ENCODE measurements around the gene PUSL1.

The PUSL1 gene

DNA sequence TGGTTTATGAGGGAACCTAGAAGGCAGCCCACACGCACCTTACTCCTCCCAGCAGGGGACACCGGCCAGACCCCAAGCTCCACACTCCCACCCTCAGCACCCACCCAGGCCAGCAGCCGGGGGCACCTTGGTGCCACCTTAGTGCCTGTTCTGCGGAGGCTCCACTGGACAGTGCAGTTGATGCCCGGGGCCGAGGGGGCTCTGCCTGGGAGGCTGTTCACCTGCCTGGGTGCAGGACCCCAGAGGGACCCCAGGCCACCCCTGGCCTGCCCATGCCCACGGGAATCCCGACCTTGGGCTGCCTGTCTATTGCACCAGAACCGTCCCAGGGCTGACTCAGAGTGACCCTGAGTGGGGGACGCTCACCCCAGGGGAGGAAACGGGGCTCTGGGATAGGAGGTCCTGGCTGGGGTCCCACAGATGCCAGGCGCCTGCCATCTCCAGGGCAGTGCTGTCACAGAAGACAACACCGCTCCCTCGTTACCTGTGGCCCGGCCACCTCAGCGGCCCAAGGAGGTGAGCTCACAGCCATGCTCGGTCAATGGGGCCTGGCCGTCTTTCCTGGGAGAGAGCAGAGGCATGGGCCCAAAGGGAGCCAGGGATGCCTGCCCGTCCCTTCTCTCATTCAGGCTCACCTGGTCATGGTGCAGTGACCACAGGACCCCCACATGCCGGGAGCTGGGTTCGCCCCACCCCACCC is 27.5 kb upstream of the PUSL1 start:
- DNase-seq, result no peak

DNA sequence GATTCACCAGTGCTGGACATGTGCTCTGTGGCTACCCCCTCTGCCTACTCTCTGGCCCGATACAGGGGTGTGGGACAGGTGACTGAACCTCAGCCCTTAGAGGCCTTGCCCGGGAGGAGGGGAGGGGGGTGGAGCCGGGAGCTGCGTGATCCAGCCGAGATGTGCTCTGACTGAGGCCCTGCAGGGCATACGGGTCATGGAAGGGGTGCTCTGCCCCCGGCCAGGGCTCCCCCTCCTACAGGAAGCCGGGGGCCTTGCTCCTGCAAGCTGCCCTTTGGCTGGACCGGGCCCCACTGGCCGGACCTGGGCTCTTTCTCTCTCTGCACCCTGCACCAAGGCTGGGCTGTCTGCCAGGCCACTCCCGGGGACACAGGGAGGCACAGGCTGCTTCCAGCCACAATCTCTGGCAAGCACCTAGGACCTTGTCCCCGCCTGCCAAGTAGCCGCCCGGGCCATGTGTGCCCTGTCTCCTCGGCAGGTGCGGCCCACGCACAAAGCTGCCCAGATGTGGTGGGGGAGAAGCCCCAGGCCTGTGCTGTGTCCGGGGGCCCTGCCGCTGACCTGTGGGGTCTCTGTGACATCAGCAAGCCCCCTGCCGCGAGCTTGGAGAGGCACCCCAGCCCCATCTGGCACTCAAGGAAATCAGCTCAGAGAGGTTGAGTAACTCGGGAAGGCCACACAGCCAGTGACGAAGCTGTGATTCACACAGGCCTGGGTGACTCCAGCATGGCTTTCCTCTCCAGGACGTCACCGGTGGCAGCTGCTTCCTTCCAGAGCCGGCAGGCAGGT is 26.7 kb upstream of the PUSL1 start:
- peak; percentile 56 for DNase-seq

DNA sequence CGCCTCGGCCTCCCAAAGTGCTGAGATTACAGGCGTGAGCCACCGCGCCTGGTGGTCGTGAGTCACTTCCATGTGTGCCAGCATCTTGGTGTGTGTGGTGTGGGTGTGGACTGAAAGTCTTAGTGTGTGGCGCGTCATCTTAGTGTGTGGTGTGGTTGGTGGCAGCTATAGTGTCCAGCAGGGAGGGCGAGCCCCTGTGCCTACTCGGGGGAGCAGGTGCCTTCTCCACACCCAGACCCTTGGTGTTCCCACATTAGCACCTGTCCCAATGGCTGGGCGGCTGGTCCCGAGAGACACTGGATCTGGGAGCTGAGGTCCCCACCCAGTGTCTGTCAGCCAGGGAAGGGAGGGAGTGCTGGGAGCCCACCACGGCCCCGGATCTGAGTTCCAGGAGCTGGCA is 25.4 kb upstream of the PUSL1 start:
- no peak for DNase-seq

DNA sequence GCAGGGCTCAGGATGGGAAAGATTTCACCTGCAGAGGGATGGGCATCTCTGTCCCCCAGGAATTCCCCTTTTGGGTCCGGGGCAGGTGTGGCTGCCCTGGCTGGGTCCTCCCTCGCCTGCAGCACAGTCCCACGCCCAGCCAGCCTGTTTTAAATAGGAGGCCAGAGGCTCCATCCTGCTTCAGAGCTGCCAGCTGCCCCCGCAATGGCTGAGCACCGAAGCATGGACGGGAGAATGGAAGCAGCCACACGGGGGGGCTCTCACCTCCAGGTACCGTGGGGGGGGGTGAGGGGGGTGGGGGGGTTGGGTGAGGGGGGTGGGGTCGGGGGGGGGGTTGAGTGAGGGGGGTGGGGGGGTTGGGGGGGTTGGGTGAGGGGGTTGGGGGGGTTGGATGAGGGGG is 24.6 kb upstream of the PUSL1 start:
- DNase-seq, result no peak

DNA sequence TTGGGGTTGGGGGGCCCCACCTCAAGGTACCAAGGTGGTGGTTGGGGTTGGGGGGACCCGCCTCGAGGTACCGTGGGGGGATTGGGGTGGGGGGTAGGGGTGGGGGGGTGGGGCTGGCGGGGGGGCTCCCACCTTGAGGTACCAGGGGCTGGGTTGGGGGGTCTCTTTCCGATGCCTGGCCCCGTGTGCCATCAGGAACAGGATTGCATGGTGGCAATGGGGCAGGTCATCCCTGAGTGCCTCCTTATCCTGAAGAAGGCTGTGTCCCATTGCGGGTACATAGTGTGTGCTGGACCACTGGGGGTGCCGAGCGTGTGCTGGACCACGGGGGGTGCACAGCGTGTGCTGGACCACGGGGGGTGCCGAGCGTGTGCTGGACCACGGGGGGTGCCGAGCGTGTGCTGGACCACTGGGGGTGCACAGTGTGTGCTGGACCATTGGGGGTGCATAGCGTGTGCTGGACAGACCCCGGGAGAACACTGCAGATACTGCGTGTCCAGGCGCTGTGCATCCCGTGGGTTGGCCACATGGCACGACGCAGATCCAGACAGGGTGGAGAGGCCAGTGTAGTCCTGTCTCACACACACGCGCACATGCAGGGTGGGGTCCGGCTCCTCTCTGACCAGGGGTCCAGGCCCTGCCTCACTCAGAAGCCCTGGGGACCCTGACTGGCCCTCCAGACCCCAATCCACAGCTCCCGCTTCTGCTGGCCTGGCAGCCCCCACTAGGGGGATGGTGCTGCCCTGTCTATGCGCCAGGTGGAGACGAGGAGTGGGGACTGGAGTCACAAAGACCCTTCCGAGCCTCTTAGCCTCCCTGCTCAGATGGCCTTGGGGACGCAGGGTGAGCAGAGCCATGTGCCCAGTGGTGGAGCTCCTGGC is 23.9 kb upstream of the PUSL1 start:
- DNase-seq, result no peak

DNA sequence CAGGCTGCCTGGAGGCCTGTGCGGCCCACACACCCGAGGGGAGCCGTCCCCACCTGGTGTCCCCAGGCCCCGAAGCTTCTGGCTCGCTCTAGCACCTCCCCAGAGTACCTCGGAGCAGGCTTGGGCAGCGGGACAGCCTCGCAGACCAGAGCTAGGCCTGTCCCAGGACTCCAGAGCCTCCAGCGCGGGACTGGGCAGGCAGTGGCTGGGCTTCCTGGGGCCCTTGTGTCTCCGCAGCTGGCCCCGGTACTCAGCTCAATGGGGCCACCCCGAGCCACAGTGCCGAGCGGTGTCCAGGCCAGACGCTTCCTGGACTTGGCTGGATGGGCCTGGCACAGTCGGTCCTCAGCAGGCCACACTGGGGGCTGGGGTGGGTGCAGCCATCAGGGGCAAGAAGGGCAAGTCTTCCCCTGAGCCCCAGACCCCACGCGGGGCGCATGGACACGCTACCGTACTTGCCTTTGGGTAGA is 23.3 kb upstream of the PUSL1 start:
- no peak for DNase-seq

DNA sequence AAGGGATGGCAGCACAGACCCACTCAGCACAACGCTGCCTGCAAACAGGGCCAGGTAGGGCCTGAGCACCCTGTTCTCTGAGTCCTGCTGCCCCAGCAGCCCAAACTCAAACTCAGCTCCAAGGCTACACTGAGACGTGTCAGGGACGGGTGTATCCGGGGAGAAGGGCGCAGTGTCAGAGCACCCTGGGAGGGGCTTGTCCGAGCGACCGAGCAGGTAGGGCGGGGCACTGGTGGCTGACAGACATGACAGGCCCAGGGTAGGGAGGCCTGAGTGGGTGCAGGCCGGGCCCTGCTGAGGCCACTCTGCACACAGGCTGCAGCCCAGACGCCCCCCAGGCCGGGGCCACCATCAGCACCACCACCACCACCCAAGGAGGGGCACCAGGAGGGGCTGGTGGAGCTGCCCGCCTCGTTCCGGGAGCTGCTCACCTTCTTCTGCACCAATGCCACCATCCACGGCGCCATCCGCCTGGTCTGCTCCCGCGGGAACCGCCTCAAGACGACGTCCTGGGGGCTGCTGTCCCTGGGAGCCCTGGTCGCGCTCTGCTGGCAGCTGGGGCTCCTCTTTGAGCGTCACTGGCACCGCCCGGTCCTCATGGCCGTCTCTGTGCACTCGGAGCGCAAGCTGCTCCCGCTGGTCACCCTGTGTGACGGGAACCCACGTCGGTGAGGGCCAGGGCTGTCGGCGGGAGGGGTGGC is 22.6 kb upstream of the PUSL1 start:
- no peak for DNase-seq

DNA sequence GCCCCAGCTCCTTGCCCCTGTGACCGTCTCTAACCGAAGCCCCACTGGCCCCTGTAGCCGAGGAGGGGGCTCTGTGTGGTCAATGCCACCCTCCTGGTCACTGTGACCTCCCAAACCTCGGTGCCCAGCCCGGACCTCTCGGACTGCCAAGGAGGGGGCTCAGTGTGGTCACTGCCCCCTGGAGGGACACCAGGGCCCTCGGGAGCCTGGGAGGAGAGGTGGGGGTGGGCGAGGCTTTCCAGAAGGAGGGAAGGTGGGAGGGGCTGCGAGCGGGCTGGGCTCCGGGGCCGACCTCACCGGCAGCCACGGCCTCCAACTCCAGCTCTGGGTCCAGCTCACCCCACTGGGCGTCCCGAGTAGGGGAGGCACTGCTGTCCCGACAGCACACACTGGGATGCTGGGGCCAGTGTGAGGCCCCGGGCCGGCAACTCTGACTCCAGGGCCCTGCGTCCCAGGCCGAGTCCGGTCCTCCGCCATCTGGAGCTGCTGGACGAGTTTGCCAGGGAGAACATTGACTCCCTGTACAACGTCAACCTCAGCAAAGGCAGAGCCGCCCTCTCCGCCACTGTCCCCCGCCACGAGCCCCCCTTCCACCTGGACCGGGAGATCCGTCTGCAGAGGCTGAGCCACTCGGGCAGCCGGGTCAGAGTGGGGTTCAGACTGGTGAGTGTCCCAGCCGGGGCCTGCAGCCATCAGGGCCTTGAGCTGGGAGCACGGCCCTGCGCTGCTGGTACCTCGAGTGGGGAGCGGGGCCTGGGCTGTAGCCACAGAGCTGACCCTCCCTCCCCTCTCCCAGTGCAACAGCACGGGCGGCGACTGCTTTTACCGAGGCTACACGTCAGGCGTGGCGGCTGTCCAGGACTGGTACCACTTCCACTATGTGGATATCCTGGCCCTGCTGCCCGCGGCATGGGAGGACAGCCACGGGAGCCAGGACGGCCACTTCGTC is 21.8 kb upstream of the PUSL1 start:
- no peak for DNase-seq

DNA sequence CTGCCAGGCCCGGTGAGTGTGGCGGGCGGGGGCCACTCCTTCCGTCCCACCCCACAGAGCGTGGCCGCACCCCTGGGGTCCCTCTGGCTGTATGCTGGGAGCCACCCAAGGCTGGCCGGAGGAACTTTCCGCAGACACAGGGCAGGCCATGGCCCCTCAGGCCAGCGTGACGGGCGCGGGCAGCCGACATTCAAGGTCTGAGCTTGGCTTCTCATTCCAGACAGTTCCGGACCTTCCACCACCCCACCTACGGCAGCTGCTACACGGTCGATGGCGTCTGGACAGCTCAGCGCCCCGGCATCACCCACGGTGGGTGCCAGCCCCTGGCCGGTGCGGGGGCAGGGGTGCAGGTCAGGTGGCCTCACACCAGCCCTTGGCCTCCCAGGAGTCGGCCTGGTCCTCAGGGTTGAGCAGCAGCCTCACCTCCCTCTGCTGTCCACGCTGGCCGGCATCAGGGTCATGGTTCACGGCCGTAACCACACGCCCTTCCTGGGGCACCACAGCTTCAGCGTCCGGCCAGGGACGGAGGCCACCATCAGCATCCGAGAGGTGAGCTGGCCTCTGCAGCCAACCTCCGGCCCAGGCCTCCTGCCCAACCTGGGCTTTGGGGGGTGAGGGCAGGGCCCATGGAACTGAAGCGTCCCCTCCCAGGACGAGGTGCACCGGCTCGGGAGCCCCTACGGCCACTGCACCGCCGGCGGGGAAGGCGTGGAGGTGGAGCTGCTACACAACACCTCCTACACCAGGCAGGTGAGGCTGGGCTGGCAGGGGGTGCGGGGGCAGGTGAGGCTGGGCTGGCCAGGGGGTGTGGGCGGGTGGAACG is 20.9 kb upstream of the PUSL1 start:
- DNase-seq, result peak; percentile 60

DNA sequence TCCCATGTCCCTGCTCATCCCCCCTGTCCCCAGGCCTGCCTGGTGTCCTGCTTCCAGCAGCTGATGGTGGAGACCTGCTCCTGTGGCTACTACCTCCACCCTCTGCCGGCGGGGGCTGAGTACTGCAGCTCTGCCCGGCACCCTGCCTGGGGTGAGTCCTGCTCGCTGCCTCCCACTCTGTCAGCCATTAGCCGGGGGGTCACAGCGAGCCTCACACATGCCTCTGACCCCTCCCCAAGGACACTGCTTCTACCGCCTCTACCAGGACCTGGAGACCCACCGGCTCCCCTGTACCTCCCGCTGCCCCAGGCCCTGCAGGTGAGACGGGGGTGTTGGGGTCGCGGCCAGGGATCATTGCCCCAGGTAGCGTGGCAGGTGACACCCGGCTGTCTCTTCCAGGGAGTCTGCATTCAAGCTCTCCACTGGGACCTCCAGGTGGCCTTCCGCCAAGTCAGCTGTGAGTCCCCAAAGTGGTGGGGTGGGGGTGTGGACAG is 18.1 kb upstream of the PUSL1 start:
- peak; percentile 77 for DNase-seq

DNA sequence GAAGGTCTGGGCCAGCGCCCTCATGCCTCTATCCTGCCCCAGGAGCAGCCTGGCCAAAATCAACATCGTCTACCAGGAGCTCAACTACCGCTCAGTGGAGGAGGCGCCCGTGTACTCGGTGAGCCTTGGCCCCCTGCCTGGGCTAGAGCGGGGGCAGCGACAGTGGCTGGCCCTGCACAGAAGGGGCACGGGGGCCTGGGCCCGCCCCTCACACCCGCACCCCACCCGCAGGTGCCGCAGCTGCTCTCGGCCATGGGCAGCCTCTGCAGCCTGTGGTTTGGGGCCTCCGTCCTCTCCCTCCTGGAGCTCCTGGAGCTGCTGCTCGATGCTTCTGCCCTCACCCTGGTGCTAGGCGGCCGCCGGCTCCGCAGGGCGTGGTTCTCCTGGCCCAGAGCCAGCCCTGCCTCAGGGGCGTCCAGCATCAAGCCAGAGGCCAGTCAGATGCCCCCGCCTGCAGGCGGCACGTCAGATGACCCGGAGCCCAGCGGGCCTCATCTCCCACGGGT is 17.3 kb upstream of the PUSL1 start:
- peak; percentile 65 for DNase-seq

DNA sequence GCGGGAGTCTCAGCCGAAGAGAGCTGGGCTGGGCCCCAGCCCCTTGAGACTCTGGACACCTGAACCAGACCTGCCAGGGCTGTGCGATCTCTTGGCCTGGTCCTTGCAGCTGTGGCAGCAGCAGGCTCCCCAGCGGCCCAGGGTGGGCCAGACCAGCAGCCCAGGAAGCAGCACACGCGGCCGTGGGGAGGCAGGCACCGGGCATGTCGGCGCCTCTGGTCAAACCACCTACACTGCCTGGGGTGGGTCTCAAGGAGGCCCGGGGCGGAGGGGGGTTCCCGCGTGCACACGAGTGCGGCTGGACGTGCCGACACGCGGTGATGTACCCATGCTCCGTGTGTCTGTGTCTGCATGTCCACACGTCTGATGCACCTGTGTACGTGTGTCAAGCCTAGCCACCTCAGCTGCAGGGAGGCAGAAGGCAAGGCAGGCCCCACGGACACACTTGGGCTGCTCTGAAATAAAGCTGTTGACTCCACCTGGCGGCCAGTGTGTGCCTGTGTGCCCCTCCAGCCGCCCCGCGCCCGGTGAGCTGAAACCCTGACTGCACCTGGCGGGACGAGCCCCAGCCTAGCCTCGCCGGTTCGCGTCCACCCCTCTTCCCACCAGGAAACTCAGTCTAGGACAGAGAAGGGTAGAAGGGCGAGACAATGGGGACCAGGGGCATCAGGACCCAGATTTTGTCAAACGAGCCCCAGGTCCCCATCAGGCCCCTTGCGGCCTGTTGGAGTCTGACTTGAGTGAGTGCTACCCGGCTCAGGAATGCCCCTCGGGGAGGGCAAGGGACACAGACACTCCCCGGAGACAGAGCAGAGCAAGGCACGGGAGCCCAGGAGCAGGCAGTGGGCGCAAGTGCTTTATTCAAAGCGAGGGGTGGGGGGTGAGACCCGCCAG is 16.6 kb upstream of the PUSL1 start:
- peak; percentile 98 for DNase-seq

DNA sequence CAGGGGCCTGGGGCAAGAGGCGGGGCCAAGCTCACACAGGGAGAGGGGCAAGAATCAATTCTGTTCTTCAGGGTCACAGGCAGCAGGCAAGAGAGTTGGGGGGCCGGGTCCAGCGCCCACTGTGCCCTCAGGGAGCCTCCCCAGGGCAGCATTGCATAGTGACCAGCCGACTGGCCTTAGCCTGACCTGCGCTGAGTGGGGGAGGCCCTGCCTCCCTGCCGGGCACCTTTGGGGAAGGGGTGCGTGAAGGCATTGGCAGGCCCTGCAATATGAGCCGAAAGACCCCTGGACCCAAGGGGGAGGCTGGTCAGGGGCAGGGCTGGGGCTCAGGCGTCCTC is 16.0 kb upstream of the PUSL1 start:
- no peak for DNase-seq

DNA sequence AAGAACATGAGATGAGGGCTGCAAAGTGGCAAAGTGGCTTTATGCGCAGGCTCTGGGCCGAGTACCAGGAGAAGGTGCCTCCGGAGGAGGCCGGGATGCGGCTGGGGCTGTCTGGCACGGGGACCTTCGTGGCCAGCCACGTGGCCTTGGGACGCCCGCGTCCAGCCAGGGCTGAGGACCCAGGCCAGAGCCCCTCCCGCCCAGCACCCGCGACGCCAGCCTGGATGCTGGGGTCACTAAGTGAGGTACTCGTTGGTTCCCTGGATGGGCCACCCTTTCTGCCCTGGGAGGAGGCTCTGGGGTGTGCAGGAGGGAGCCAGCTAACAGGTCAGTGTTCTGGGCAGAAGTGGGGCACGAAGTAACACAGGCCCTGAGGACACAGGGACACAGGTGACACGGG is 15.5 kb upstream of the PUSL1 start:
- no peak for DNase-seq

DNA sequence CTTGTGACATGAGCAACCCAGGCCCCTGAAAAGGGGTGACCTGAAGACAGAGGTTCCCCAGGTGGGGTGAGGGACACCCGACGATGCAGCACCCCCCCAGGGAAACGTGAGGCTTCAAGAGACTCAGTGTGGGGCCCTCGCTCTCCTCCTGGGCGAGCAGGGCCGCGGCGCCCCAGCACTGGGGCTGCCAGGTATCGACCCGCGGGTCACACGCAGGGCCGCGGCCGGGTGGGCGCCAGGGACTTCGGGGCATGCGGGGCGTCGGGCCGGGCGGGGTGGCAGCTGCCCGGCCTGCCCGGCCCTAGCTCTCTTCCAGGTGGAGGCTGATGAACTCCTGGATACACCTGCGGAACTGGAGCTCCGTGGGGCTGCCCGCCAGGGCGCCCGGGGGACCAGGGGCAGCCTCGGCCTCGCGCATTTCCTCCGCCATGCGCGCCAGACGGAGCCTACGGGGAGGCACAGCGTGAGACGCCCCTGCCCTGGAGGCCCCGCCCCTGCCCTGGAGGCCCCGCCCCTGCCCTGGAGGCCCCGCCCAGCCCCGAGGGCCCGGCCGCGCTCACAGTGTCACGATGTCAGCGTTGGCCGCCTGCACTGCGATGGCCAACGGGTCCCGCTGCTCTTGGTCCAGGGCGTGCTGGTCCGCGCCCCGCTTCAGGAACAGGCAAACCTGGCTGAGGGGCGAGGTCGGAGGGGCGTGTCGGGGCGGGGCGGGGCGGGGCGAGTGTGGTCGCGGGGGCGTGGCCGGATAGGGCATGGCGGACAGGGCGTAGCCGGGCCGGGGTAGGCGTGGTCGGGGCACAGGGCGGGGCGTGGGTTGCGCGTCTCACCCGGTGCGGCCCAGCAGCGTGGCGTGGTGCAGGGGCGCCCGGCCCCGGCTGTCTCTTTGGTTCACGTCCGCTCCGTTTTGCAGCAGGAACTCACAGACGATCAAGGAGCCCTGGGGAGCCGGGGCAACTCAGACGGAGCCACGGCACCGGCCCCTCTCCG is 14.8 kb upstream of the PUSL1 start:
- no peak for DNase-seq

DNA sequence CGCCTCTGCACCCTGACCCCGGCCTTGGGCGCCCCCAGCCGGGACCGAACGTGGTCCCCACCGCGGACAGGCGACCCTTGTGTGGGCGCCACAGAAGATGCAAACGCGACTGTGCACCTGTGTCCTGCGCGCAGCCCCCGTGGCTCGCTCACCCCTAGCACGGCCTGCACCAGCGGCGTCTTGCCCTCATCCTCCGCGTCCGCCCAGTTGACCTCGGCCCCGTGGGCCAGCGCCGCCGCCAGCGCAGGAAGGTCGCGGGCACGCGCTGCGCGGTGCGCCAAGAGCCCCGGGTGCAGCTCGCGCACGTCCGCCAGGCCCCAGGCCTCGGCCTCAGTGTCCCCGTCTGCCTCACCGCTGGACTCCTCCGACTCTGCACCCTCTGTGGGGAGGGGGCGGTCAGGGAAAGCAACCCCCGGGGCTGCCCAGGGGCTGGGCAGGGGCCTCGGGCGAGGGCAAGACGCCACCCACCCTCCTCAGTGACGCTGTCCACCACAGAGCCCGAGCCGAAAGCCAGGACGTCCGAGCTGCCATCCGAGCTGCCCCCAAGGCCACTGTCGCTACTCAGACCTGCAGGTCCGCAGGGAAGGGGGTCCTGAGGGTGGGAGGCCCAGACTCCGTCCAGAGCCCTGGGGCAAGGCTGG is 14.0 kb upstream of the PUSL1 start:
- no peak for DNase-seq

DNA sequence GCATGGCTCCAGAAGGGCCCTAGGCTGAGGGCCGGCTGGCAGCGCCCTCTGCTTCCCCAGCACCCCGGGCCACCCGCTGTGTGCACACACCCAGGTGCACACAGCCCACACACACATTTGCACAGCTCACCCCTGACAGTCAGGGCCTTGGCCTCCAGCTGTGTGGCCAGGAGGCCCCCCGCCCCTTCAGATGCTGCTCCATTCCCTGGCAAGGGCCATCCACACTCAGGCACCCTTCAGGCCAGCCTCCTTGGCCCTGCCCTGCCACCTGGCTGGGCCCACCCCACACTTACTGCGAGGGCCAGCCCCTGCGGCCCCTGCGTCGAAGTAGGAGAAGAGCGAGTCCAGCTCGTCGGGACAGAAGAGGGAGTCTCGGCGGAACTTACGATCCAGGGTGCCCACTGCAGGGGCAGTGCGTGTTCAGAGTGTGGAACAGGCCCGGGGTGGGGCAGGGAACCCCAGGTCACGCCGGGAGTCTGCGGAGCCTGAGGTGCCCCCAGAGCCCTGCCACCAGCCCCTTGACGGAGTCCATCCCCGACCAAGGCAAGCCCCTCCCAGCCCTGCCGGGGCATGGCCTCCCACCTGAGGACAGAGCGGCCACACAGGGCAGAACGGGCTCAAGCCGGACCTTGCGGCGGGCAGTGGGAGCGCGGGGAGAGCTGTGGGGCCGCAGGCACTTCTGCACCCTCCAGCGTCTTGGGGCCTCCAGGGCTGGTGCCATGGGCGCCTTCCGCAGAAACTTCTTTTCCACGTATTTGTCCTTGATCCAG is 13.1 kb upstream of the PUSL1 start:
- no peak for DNase-seq

All from NCI-H510A (cell line).